GM19455 (cell line): ENCODE results near the gene FOXP1.

Source experiments
- ATAC-seq: cut with Tn5 transposase; IDR thresholded peaks from one replicate; pipeline ENCODE4 v1.9.1; 2021; ENCODE audit not compliant: unreplicated experiment

Gene FOXP1

DNA sequence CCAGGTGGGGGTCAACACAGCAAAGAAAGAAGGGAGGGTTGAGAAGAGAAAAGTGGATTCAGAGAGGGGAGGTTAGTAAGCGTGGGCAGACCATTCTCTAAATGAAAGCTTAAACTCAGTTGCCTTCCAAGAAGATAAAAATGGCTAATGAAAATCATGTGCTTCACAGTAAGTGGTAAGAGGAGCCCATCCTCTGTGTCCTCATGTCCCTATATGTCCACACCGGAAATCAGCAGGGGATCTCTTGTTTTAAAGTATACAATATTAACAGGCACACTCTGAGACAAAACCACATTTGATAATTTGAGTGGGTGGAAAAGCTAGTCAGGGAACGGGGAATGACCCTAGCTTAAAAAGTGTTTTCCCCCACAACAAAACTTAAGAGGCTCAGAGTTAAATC lies 4.4 kb upstream of the FOXP1 start:
- ATAC-seq, result no peak

DNA sequence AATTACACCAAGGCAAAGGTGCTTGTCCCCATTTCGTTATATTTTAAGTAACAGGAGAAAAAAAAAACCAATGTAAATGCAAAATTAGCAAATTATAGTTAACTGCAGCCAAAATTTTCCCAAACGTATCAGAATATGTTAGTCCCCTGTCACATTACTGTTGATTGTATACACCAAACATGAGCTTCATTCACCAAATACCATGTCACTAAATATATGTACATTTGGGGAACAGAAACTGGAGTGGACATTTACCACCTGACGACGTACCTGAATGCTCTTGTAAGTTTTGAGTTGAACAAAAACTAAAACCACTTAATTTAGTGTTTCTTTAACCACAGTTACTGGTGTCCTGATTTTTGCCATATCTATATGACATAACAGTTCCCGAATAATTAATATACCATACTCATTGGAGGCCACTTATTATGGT lies 3.3 kb upstream of the FOXP1 start:
- no peak for ATAC-seq

DNA sequence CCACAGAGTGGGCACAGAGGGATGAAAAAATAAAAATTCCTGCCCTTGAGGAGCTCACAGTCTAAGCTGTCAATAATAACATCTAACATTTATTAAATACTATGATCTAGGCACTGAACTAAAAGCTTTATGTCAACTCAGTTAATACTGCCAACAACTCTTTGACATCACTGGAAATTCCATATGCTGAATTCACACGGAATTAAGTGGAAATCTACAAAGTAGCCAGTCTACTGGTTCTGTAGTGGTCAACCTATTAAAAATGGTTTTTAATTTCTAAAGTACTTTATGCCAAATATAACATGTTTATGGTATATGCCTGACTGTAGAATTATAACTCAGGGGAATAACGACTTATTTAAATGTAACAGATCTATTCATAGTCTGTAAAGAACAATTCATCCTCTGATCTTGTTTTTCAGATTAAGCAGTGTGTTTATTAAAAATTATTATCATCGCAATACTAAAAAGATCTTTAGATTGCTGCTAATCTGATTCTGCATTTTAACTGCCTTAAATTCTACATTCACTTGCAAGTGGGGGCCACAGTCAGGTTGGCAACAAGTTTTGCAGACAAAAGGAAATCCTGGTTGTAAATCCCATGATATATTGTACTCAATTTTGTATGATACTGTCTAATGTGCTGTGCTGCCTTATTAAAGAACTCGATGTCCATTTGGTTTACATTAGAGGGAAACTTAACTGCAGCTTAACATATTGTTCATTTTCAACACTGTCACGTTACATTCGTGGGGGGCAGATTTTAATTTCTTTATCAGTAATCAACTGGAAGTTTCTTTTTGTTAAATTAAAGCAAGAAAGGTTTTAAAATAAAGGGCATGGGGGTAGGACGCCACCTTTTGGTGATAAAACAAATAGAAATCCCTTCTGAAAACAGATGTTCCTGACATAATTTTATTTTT lies 2.6 kb upstream of the FOXP1 start:
- ATAC-seq, result no peak

DNA sequence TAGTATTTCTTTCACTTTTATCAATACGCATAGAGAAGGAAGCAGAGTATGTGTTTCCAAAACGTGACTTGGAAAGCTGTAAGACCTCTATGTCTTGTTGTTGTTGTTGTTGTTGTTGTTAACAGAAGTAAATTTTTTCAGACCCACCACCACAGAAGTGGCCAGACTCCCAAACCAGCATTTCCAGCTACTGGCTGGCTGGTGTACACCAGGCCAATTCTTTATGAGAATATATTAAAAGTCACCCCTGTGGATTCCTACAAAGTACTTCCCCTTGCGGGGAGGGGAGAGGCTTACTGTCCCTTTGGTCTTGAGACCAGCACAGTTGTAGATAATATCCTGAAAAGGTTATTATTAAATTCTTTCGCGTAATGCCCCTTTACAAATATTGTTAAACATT lies 1.6 kb upstream of the FOXP1 start:
- ATAC-seq, result no peak

DNA sequence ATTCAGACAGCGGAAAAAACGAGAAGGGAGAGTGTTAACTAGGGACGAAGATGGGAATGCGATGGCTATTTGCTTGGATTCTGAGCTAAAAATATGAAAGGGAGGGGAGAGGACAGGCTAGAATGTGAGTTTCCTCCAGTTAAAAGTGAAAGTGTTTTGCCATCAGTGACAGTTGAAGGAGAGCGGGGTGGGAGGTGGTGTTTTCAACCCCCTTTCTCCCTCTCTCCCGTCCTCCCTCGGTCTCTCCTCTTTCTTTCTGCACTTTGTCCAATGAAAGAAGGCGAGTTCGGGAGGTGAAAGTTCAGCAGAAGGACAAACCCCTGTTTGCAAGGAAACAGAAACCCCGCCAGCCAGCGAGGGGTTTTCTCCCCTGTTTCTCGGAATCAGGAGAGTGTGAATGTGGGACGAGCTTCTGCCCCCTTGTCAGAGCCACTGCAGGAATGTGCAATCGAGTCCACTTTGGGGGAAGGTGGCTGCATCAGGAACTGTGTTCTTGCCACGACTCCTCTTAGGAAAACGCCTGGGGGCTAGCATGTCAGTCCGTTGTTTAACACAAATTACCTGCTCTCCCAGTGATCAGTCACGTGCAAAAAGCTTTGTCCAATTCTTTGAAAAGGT lies 975 bp upstream of the FOXP1 start:
- no peak for ATAC-seq

DNA sequence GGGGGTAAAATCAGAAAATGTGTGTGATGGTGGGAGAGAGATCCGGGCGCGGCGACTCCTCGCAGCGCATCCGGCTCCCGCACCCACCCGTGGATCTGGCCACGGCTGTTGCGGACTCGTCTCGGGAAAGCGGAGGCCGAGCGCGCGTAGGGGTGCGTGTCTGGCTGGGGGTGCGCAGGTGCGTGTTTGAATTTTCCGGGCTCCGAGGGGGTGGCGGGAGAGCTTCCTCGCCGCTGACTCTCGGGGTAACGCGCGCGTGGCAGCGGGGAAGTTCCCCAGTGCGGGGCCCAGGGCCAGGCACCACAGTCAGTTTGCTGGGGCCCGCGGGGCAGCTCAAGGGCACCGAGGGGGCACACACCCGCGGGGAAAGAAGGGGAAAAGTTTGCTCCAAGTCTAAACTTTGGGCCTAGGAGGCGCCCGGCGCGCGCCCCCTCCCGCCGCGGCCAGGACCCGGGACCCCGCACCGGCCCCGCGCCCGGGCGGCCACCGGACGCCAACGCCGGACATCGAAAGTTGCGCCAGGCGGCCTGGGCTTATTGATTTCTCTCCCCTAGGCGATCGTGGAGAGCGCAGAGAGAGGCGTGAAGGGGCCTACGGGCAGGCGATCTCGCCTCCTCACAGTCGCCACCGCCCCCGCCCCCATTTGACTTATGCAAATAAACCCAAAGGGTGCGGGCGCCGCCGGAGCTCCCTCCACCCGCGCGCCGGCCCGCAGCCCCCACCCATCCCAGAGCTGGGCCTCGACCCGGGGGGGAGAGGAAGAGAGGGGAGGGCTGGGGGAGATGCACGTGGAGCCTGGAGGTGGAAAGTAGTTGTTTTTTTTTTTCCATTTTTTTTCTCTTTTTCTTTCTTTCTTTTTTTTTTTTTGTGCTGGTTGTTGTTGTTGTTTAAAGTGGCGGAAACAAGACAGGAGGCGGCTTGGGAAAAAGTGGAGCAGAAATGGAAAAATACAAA lies 639 bp downstream of the FOXP1 start:
- no peak for ATAC-seq

DNA sequence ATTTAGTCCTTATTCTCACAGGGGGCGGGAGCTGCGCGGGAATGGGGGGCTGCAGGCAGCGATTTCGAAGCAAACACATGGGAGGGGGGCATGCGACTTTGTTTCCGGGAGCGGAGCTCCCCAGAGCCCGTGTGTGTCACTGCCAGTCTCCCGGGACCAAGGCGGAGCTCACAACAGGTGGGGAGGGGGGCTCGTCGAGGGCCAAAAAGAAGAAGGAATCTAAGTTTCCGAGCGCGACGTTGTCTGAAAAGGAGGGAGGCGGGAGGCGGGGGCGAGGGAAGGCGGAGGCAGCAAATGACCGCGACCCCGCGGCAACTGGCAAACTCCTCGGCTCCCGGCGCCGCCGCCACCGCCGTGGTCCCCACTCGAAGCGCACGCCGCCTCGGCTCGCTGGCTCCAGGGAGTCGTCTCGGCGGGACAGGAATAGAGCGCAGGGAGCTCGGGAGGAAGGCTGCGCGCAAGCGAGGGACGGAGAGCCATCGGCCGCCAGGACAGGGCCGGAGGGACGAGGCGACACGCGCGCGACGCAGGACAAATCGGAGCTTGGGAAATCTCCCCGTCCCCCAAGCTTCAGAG lies 1.4 kb downstream of the FOXP1 start:
- ATAC-seq, result no peak

DNA sequence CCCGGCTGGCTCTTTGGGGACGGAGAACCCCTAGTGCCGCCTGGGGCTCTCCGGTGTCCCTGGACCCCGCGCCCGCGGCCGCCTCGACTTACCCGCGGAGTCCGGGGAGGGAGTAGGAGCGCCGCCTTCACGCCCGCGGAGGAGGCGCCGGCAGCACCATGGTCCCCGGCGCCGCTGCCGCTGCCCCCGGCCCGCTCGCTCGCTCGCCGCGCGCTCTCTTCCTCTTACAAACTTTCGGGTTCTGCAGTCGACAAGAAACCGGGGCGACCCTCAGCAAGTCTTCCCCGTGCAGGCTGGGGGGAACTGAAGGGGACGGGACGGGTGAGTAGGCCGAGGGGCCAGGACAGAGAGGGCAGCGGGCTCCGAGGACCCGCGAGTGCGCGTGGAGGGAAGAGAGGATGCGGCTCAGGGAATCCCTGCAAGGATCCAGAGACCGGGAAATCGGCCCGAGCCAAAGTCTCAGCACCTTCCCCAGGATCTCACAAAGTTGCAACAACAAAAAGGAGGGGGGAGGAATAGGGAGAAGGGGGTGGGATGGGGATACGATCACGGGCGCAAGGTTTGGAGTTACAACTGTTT lies 2.0 kb downstream of the FOXP1 start:
- no peak for ATAC-seq

DNA sequence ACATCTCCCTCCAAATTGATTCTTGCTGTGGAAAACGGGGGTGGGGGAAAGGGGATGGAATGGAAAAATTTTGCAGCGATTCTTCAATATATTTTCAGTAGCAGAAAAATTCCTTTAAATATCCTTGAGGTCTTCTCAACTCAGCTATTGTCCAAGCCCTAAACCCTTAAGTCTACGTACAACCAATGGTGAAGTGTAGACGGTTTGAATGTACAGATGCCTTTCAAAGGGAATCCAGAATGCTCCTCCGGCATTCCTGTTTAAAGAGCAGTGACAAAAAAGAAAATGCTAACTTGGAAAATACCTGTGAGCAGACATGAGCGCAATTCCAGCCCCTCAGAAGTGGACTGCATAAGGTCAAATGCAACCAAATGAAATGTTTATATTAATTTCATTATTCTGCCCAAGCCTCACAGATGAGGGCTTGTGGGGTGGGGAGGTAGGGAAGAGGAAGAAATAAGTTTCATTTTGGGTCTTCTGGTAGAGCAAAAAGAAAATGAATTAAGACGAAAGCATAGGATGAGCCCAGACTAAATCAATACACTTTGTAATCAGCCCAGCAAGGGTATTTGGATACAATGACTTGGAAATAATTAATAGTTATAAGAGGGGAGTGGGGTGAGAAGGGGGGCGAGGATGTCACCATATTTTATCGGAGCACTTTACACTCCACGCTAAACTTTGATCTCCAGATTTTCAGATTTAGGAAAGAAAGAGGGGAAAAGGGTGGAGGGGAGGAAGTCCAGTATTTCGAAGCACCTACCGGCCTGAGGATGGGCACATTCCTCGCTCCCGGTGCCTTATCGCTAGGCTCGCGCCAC lies 2.7 kb downstream of the FOXP1 start:
- ATAC-seq, result no peak

DNA sequence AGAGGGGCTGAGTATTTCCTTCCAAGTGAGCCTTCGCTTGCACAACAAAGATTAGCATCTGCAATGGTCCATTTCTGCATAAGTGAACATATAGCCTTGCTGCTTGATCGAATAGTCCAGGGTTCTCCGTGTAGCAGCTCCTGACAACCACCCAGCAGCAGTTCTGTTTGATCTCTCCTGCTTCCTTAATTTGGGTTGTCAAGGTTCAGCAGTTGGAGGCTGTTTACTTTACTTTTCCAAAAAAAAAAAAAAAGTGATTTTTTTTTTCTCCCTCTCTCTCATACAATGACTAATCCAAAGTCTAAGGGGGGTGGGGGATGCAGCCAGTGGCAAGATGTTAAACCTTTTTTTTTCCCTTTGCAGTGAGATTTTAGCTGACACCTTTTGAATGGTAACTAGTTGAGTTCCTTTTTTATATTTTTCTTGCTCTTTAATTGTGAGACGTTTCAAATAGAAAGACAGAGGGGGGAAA lies 3.6 kb downstream of the FOXP1 start:
- ATAC-seq, result no peak

DNA sequence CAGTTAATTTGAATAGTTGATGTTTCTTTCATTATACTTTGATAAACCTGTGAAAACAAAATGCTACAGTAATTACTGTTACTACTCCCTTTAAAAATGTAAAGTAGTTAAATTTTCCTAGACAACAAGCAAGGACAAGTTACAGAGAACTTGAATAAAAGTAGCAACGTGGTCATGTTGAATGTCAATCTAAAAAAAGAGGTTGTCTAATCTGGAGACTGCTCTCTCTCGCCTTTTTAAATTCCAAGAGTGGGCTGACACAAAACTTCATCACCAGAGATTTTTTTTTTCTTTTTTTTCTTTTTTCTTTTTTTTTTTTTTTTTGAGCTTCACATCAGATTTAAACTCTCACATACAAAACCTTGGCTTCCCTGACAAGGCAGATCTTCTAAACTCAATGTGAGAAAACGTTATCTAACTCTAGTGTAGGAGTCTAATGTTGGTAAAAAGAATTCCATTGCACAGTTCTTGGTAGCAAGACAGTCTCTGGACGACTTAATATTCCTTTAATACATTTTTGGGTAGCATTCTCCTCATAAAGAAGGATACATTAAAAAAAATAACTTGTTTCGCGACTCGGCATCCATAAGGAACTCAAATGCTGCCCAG lies 4.1 kb downstream of the FOXP1 start:
- no peak for ATAC-seq

DNA sequence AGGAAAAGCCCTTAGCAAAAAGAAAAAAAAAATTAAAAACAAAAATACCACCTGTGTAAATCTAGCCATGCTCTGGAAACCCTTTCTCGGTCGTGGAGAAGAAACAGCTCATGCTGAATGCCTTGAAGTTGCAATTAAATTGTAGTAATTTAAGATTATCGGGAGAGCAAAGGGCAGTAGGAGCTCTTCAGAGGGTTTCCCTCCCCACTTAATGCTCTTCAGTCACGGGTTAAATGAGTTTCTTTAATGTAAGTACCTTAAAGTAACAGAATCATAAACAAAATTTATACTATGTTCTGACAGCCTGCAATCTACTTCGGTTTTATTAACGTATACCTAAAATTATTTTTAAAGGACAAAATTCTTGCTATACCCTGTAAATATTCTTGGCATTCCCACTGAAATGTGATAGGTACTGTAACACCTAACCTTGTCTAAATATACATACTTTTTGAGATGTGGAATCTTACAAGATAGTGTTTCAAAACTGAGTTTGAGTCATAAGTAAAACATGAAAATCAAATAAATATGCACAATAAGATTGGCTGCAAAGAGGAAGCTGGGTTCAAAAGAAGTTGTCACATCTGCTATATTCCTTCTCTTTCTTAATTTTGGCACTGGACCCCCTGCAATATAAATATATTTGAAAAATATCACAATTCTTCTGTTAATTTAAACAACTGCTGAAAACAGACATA lies 5.3 kb downstream of the FOXP1 start:
- ATAC-seq, result no peak

DNA sequence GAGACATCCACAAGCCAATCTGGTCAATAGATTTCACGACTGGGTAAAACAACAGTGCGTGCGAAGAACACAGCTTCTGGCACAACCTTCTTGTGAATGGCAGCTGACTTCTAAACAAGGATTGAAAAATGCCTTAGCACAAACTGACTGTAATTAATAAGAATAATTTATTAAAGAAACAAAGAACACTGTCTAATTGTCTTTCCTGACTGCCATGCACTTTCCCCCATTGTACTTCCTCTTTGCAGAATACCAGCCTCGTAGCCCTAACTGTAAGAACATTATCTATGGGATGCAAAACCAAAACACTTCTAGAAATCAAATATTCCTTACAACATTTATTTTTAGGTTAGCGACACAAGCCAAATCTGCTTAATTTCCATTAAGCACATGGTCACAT lies 6.5 kb downstream of the FOXP1 start:
- ATAC-seq, result no peak

DNA sequence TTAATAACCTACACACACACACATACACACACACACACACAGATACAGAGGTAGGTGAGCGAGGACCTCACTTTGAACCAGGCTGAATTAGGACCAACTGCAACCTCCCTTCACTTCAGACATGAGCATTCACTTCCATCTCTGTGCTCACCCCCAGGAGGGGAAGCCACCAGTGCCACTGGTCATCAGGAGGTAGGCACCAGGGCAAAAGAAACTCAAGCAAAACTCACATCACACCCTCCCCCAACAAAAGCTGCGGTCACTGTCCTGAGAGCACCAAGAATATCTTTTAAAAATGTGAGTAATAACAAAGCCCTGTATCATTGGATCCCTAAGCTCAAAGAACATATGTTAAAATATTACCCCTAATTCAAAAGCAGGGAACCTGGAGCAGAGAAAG lies 8.1 kb downstream of the FOXP1 start:
- no peak for ATAC-seq

DNA sequence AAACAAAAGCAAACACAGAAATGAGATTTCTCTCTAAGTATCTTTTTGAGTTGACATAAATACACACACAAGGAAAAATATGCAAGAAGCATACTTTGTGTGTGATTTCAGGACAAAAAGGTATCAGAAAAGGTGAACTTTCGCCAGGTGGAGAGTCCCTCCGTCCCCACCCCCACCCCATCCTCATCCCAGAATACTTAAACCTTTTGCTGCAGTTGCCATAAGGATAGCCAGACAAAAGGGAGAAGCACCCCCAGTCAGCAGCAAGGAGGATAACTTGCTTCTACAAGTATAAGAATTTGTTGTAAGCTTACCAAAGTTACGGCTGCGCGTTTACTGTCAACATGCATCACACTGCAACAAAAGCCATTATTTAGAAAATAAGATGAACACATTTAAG lies 10.3 kb downstream of the FOXP1 start:
- ATAC-seq, result no peak

DNA sequence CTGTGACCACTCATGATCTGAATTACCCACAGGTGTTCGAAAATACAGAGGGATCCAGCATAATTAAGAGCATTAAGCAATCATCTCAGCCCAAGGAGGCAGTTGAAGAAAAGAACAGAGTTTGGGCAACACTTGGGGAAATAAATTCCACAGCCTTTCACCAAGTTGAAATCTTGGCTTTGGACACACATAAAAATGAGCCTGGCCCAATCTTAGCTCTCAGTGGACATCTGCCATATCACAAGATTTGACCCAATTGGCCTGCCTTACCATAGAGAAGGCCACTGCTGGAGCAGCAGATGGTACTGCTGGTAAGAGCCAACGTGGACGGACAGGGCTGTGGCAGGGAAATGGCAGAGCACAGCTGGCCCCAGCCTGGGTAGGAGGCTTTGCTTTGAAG lies 13.0 kb downstream of the FOXP1 start:
- no peak for ATAC-seq

DNA sequence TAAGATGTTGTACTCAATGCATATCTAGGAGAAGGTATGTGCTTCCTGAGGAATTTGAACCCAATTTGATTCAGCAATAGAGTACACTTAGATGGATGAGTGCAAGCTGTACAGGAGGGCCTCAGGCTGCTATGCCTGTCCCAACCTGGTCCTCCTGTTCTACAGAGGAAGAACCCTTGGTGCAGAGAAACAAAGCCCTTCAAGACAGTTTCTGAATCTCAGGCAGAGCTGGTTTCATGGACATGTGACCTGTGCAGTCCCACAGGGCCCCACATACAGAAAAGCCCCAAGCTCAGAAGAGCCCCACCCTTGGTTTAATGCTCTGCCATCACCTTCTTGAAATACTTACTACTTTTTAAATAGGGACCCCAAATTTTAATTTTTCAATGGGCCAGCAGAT lies 15.3 kb downstream of the FOXP1 start:
- no peak for ATAC-seq

DNA sequence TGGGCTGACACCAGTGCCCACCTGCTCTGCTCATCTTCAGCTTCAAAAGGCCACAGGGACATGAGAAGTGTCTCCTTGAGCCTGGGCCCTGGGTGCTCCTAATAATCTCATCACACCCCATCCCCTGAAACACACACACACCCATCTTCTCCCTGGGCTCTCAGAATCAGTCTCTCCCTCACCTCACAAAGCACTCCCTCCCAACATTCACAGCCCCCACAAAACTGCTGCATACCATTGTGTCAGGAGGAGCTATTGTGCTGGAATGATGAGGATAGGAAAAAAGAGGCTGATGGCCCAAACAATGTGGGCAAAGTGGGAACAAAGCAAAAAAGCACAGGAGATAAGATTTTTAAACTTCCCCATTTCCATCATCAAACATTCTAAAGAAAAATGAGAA lies 16.8 kb downstream of the FOXP1 start:
- no peak for ATAC-seq

DNA sequence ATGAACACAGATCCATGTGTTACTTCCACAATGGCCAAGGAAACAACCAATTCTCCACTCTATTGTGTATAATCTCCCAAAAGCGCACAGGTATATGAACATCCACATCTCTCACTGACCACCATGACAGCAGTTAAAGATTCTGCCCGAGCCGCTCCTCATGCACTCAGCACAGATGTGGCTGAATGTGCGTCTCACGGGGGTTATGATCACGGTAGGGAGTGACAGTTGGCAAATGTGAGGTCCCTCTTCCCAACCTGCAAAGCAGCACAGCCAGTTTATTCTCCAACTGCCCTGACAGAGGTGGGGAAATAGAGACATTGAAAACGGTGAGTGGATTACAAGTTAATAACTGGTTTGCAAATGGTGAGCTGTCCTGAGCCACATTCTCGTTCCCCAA lies 17.6 kb downstream of the FOXP1 start:
- ATAC-seq, result no peak
